GM18498 (cell line): ENCODE results near the gene IGF2.
"Not testable (repeated sequence)": the region's sequence is repeated elsewhere in the genome, so short reads cannot be mapped to it uniquely, and the experiment has no call there.

Experiments used
- ATAC-seq: cut with Tn5 transposase; IDR thresholded peaks from one replicate; pipeline ENCODE4 v1.9.1; 2021; ENCODE audit warnings: mild to moderate bottlenecking, moderate library complexity; ENCODE audit not compliant: unreplicated experiment

Gene IGF2

DNA sequence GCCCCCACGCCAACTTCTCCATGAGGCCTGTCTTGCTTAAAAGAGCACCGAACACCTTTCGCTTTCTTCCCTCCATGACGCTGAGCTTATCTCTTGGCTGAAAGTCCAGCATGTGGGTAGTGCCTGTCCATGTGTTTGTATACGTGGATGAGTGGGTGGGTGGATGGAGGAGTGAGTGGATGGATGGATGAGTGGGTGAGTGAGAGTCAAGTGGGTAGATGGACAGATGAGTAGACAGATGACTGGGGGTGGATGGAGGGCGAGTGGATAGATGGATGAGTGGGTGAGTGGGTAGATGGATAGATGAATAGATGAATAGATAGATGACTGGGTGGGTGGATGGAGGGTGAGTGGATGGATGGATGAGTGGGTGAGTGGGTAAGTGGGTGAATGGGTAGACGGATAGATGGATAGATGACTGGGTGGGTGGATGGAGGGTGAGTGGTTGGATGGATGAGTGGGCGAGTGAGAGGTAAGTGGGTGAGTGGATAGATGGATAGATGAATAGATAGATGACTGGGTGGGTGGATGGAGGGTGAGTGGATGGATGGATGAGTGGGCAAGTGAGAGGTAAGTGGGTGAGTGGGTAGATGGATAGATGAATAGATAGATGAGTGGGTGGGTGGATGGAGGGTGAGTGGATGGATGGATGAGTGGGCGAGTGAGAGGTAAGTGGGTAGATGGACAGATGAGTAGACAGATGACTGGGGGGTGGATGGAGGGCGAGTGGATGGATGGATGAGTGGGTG is 14.3 kb downstream of the IGF2 start:
- not testable (repeated sequence) for ATAC-seq

DNA sequence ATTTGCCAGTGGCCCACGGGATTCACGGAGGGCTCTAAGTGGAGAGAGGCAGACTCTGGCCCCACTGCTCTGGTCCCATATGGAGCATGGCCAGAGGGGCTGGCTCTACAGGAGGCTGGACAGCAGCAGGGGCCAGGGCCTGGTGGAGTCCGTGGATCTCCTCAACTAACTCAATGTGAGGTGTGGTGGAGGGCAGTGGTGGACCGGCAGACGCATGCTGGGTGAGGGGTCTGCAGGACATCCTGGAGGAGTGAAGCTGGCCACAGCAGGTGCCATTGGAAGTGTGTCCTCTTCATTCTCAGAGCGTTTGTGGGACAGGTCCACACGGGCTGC is 15.6 kb downstream of the IGF2 start:
- no peak for ATAC-seq

DNA sequence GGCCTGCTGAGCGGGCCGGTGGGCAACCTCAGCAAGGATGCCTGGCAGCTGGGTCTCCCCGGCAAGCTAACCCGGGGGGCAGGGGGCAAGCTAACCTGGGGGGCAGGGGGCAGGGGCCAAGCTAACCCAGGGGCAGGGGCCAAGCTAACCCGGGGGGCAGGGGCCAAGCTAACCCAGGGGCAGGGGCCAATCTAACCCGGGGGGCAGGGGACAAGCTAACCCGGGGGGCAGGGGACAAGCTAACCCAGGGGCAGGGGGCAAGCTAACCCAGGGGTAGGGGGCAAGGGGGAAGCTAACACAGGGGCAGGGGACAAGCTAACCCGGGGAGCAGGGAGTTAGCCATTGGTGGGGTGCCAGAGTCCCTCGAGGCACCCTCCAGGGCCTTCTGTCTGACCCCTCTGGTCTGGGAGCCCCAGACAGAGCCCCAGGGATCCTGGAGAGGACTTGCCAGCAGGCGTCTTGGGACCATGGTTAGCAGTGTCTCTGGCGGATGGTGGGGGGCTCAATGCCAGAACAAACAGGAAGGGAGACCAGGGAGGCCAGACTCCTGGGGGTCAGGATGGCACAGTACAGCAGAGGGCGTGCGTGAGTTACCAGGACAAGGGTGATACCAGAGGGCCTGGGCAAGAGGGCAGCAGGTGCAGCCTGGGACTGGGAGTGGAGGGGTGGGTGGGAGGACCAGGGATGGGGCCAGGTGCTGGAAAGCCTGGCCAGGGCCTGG is 16.1 kb downstream of the IGF2 start:
- no peak for ATAC-seq

DNA sequence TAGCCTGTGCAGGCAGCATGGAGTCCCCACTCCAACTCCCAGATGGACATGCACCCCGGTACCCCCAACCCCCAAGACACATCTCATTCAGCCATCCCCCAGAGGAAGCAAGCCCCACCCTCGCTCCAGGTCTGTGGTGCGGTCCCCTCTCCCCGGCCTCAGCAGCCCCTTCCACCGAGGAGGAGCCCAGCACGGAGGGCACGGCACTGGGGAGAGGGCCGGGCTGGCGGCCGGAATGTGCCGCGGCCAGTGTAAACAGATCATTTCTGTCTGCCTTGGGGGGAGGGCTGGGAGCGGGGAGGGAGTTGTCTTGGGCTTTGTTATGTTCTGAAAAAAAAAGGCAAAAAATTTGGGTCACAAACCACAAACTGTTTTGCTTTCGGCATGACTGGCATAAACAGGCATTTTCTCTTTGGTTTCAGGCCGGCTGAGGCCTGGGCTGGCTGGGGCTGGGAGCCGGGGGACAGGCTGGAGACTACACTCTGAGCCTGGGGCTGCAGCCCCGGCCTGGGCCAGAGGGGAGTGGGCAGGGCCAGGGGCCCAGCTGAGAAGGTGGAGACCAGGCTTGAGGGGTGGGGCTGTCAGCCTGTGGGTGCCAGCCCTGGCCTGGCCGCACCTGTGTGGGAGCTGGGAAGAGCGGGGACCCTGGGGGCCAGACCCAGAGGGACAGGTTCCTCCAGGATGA is 16.8 kb downstream of the IGF2 start:
- ATAC-seq, result no peak

DNA sequence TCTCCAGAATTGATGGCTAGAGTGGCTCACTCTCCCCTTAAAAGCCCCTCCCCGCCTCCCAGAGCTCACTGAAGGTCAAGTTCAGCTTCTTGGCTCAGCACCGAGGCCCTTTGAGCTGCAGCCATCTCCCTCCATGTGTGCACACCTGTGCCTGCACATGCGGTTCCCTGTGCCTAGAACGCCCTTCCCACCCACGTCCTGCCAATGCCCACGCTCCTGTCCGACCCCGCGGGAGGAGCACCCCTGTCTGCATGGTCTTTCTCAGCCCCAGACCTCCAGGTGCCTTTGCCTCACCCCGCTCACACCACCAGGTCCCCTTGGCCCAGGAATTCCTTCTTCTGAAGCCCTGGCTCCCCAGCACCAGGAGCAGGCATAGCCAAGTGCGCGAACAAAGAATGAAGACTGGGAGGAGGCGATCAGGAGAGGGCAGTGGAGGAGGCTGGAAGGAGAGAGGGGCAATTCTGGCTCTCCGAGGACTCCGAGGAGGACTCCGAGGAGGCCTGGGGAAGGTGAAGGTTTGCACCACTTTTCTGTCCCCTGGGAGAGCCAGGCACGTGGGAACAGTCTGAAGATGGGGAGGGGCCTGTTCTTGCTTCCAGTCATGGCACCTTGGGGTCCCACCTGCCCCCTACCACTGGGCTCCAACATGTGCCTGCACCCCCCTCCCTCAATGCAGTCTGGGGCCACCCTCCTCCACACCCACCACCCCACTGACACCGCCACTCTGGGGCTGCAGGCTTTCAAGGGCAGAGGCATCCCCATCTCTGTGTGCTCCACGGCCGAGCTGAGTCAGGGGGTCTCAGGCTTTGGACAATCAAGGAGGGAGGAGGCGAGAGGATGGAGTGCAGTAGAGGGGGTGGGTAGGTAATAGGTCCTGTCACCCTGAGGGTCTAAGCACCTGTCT is 17.7 kb downstream of the IGF2 start:
- no peak for ATAC-seq

DNA sequence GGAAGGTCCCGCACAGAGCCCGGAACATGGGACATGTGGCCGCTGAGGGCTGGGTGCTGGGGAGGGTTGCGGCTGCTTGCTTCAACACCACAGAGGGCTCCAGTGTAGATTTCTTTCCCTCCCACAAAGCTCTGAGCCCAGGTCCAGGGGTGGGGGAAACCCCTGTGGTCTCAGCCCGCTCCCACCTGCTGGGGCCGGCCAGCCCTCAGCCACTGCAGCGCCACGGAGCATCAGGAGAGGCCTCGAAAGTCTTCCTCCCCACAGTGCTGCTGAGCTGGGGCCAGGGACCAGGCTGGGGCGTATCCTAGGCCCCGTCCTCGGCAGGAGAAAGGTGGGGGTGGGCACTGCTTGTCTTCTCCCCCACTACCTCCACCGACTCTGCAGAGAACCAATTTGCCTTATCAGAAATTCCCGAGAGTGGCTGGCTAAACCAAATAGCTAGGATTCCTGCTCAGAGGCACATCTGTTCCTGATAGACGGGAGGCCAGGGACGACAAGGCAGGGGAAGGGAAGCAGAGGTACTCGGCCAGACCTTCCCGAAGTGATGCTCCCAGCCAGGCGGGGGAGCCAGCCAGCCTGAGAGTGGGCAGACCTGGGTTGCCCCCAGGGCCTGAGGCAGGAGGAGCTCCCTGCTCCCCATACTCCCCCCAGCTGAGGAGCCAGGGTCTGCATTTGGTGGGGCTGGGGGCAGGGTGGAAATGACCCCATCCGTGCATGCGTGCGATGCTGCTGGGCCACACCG is 18.7 kb downstream of the IGF2 start:
- no peak for ATAC-seq

DNA sequence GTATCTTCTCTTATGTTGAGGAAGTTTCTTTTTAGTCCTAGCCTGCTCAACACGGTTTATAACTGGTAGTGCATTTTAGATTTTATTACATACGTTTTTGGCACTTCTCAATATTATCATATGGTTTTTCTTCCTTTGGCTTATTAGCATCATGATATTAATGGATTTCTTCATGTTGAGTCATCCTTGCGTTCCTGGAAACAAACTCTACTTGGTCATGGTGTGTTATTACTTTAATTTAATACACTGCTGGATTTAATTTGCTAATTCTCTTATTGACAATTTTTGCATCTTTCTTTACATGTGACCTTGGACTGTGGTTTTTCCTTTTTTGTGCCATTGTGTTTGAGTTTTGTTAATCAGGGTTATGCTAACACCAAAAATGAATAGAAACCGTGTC is 20.5 kb downstream of the IGF2 start:
- no peak for ATAC-seq

DNA sequence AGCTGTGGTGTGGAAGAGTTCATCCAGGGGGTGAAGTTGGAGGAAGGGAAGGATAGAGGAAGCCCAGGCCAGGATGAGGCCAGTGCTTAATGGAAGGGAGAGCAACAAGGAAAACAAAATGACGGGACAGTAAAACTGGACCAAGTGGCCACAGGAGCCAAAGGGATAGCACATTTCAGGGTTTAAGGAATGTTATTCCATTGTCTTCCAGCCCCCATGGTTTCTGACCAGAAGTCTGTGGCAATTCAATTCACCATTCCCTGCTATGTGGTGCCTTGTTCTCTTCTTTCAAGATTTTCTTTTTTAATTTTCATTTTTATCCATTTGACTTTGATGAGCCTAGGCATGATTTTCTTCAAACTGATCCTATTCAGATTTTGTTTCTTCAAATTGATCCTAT is 22.5 kb downstream of the IGF2 start:
- ATAC-seq, result no peak

DNA sequence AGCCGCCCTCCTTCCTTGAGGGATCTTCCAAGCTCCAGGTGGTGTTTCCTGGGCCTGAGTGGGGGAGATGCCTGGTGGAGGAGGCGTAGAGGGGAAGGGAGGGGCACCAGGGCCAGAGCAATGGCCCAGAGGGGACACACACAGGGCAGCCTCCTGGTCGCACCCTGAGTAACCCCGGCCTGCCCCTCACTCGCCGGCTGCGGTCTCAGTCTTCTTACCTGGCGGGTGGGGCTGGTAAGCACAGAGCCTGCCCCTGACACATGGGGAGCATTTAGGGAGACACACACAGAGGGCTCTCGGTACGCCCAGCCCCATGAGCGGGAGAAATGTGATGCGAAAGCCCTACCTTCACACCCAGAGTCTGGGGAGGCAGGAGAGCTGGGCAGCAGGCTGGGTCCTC is 23.9 kb downstream of the IGF2 start:
- ATAC-seq, result no peak

DNA sequence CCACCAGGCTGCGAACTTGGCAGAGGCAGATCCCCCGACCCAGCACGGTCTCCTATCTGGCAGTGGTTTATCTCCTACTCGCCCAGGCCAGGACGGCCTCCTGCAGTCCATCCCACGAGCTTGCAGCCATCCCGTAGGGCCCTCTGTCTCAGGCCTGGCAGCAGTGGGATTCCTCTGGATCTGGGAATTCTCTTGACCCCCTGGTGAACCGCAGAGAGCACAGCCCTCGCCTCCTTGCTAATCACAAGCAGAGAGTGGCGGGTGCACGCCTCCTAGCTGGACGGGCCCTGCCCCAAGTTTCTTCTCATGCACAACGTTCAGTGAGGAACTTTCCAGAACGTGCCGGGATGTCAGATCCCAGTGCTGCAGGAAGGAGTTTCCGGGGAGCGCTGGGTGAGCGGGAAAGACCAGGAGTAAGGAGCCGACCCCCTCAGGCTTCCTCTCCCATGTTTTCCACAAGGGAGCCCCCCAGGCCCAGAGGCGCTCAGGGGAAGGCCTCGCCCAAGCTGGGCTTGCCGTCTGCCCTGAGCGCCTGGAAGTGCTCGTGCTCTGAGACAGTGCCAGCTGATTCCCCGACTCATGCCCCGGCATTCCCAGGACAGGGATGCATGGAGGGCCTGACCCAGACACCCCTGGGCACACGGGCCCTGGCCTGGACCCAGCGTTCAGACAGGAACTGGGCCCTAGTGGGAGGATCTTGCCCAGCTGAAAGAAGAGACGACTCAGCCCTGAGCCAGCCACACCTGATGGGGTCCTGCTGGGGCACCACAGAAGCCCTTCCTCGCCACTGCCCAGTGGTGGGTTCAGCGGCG is 24.6 kb downstream of the IGF2 start:
- ATAC-seq, result no peak

DNA sequence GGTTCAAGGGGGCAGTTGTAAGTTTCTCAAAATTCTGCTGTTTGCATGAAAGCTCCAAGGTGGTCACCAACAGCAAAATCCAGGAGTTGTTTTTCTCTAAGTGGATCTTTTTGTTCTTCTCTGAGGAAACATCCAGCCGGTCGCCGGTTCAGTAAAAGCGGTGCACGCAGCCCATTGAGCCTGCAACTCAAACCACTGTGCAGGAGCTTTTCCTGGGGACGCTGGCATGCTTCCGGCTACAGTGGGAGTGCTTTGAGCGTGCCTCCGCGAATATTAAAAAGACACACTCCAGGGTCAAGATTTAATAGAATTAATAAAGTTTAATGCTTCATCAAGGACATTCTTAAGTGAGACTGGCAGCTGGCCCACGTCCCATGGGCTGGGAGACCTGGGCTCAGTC is 25.4 kb downstream of the IGF2 start:
- ATAC-seq, result no peak

DNA sequence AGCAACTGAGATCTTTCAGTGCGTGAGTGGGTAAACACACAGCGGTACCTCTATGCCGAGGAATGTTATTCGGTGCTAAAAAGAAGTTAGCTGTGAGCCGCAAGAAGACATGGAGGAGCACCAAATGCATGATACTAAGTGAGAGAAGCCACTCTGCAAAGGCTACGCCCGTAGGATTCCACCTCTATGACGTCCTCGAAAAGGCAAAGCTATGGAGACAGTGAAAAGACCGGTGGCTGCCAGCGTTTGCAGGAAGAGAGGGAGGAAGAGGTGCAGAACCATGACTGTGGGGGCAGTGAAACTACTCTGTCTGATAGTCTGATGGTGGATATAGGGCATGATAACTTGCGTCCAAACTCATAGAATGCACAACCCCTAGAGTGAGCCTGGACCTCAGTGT is 28.7 kb downstream of the IGF2 start:
- ATAC-seq, result no peak

DNA sequence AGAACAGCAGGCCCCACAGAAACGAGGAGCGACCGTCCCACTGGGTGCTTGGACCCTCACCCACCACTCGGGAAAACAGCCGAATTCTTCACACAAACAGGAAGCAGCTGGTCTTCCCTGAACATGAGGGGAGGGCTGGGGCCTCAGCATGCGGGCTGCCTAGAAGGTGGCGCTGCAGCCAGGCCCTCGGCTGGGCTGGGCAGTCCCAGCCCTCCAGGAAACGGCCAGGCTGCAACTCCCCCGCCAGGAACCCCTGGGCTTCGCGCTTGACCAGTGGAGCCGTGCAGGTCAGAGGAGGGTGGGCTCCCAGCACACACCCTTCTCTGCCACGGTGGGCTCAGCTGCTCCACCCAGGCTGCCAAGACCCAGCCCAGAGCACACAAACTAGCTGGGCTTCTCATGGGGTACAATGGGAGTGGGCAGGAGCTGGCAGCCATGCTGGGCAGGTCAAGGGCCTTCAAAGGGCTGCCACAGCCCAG is 29.6 kb downstream of the IGF2 start:
- no peak for ATAC-seq

DNA sequence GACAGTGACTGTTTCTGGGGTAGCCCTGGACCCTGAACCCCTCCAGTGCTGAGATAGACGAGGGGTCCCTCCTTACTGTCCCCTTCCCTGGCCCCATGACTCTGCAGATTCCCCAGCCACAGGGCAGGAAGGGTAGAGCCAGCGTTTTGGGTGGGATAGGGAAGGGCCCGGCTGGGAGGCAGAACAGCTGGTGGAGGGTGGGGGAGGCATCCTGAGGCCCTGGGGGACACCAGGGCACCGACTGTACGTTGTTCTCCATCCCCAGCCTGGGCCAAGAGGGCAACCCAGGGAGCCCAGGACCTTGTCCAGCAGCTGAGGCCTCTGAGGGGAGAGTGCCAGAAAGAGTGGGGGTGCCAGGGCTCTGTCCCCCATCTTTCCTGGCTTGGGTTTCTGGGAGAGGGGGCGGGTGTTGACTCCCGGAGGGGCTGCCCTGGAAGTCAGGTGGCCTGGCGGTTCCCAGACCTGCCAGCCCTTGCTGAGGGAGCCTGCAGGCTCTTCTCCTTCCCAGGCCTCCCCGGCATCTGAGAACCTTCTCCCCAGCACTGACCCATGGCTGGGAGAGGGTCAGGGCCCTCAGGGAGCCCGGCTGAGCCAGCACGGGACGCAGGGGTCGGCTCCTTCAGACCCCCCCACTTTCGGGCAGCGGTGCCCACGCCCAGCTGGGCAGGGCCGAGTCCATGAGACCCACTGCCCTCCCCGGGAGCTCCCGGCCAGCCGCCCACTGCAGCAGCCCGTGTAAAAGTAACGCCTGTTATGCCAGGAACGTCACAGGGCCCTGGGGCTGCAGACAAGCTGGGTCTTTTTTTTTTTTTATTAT is 30.3 kb downstream of the IGF2 start:
- ATAC-seq, result no peak

DNA sequence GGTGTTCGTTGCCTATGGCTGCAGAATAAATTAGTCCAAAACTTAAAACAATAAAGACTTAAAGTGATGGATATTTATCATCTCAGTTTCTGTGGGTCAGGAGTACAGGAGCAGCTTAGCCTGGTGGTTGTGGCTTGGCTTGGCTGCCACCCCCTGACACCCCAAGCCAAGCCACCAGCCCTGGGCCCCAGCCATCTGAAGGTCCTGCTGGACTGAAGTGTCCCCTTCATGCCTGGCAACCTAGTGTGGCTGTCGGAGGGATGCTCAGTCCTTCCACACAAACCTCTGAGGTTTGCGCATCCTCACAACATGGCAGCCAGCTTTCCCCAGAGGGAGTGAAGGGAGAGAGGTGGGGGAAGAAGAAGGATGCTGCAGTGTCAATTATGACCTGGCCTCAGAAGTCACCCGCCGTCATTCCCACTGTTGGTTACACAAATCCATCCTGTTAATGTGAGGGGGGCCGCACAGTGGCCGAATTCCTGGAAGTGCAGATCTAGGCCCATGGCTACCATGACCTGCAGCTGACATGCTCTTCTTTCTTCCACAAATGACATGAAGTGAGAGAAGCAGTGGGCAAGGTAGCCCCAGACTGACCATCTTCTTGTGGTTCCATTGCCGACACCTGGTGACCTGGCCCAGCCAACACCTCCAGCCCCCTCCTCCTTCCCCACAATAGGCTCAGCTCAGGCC is 31.1 kb downstream of the IGF2 start:
- no peak for ATAC-seq

DNA sequence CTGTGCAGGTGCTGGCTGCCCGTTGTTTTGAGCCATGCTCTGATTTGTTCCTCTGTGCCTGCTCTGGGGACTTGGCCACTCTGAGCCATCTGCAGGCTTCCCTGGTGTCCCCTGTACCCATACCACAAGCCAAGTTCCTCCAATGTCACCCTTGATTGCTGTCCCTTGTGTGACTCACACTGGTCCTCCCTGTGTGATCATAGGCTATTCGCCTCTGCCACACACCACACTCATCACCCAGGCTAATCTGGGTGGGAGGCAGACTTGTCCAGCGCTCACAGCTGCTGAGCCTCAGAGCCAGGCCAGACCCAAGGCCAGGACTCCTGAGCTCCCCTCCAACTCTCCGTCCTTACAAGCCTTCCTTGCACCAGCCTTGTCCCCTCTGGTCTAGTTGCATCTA is 31.7 kb downstream of the IGF2 start:
- no peak for ATAC-seq

DNA sequence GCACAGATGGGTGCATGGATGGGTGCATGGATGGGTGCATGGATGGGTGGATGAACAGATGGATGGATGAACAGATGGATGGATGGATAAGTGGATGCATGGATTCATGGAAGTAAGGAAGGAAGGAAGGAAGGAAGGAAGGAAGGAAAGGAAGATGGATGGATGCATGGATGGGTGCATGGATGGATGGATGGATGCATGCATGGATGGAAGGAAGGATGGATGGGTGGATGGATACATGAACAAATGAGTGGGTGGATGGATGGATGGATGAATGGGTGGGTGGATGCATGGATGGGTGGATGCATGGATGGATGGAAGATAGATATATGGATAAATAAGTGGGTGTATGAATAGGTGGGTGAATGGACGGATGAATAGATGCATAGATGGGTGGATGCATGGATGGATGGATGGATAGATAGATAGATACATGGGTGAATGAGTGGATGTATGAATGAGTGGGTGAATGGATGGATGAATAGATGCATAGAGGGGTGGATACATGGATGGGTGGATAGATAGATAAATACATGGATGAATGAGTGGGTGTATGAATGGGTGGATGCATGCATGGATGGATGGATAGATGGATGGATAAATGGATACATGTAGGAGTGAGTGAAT is 32.5 kb downstream of the IGF2 start:
- ATAC-seq, result no peak

DNA sequence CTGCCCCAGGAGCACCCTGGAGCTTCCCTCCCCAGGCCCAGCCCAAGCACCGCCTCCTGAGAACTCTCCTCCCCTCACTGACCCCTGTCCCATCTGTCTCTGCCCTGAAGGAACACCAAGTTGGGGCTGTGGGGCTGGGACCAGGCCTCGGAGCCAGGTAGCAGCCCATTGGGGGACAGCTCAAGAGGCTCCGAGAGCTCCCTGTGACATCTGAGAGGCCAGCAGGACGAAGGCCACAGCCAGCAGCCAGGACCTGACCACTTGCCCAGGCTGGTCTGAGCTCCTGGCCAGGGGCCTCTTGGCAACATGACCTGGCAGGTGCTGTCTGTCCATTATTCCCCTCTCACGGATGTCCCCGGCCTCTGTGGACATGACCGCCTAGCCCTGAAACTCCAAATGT is 33.7 kb downstream of the IGF2 start:
- no peak for ATAC-seq
